PFSK-1 (cell line): ENCODE results near the gene CACNA1C.

Experiments
- FOXP2 ChIP-seq: optimal IDR thresholded peaks from 2 replicates; pipeline ENCODE3; 2011; ENCODE audit warnings: borderline replicate concordance, control low read depth, inconsistent platforms; ENCODE audit not compliant: insufficient read depth; ENCODE audit errors: extremely low read length, extremely low read depth
- POLR2AphosphoS5 ChIP-seq: IDR thresholded peaks from 2 replicates; pipeline ENCODE4 v1.6.1; 2012; ENCODE audit warnings: low read depth, mild to moderate bottlenecking, control low read depth, low read length, moderate library complexity
- REST ChIP-seq, 2 experiments: IDR thresholded peaks; 2 replicates each; pipeline versions ENCODE4 v1.6.1 to v1.8.0; 2011 to 2012; ENCODE audit warnings: low read depth in 2 of 2, low read length in 2 of 2, control low read depth in 1 of 2, inconsistent platforms in 1 of 2, mild to moderate bottlenecking in 1 of 2, moderate library complexity in 1 of 2; ENCODE audit not compliant: insufficient read depth in 1 of 2
- SIN3A ChIP-seq: IDR thresholded peaks from 2 replicates; pipeline ENCODE4 v1.6.1; 2012; ENCODE audit warnings: mild to moderate bottlenecking, low read length, moderate library complexity, borderline replicate concordance; ENCODE audit not compliant: insufficient read depth
- TAF1 ChIP-seq: IDR thresholded peaks from 2 replicates; pipeline ENCODE4 v1.6.1; 2012; ENCODE audit warnings: low read length, control low read depth, borderline replicate concordance; ENCODE audit not compliant: insufficient read depth

GRCh38 chr12:2149091-2149490 lies 96.3 kb downstream of the CACNA1C start:
- TF ChIP-seq POLR2AphosphoS5 = no peak
- no peak for TF ChIP-seq TAF1
- no peak for TF ChIP-seq REST (IDR thresholded peaks at IDR 0.05; ENCODE audit: insufficient read depth in 1 of 2, low read depth in 2 of 2, low read length in 2 of 2)
- TF ChIP-seq SIN3A = no peak
- TF ChIP-seq FOXP2 = no peak
